Astrocyte of the cerebellum (primary cell): Measurements from ENCODE around the gene LIPC.

Experiments used
- DNase-seq: peaks from one replicate; pipeline ENCODE4 v3.0.0-alpha.2; 2011; ENCODE audit warnings: low read depth
- H3K4me3 ChIP-seq: 2 replicates; pipeline ENCODE4 v1.5.1; 2011; ENCODE audit warnings: mild to moderate bottlenecking, low read depth, low read length, moderate library complexity
- CTCF ChIP-seq: IDR thresholded peaks from 2 replicates; pipeline ENCODE4 v1.5.1; 2012; ENCODE audit warnings: low read length, low read depth, moderate library complexity, mild to moderate bottlenecking; ENCODE audit errors: missing control alignments
- in situ Hi-C: cut with HindIII; loops from 2 replicates; pipeline ENCODE4 v1.10.0; 2017; ENCODE audit warnings: low sequenced_read_pairs

The LIPC gene

DNA sequence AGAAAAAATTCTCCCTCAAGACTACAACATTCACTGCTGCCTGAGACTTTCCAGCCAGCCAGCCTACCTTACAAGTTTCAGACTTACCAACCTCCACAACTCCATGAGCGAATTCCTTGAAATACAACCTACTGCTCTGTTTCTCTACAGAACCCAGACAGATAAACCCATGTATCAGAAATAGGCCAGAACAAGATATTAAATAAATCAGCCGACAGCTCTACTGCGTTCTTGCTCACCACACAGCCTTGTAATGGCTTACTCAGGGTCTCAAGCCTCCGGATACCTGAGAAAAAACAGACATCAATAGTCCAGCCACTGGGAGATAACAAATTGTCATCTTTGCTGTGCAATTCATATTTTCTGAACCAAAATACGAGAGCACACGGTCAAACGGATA, 43.6 kb upstream of the LIPC start:
- no peak for TF ChIP-seq CTCF
- DNase-seq: no peak
- in situ Hi-C loops: no loop called here
- no peak overlapping the region for H3K4me3 ChIP-seq

- no peak for TF ChIP-seq CTCF
- no peak overlapping the region for H3K4me3 ChIP-seq
- in situ Hi-C loops: no loop called here
- no peak for DNase-seq
Observed at GRCh38 chr15:58390118-58390517, 41.7 kb upstream of the LIPC start.

DNA sequence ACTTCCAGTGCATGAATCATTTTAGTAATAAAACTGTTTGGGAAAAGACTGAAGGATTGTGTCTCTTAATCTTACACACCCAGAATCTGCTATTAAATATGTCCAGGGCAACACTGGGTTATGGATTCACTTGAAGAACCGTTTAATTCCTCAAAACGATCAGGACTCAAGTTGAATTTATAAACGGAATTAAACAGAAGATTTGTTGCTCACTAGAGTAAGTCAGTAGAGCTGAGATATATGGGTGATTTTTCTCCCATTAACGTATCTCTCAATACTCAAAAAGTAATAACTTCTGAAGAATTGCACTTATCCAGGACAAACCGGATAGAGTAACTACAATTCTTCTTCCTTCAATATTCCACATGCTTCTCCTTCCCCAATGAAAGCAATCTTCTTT, 41.1 kb upstream of the LIPC start:
- no peak overlapping the region for H3K4me3 ChIP-seq
- no peak for DNase-seq
- in situ Hi-C loops: no loop called here
- TF ChIP-seq CTCF: no peak

GRCh38 chr15:58391088-58391487, 40.7 kb upstream of the LIPC start:
- DNase-seq: no peak

GRCh38 chr15:58392141-58392540, 39.6 kb upstream of the LIPC start:
- no peak for DNase-seq
- in situ Hi-C loops: no loop called here
- H3K4me3 ChIP-seq: no peak overlapping the region
- no peak for TF ChIP-seq CTCF

More at GRCh38 chr15:58391088-58391487, 40.7 kb upstream of the LIPC start:
- in situ Hi-C loops: no loop called here
- TF ChIP-seq CTCF: no peak
- no peak overlapping the region for H3K4me3 ChIP-seq

GRCh38 chr15:58392611-58393161, 39.1 kb upstream of the LIPC start:
- no peak for DNase-seq
- H3K4me3 ChIP-seq: no peak overlapping the region
- in situ Hi-C loops: no loop called here
- no peak for TF ChIP-seq CTCF
